HG03558 (cell line): ENCODE measurements around the gene THAP4.

Source experiments
- ATAC-seq: cut with Tn5 transposase; IDR thresholded peaks from one replicate; pipeline ENCODE4 v1.9.1; 2021; ENCODE audit warnings: moderate number of reproducible peaks; ENCODE audit not compliant: unreplicated experiment; ENCODE audit errors: extremely low read depth

Gene THAP4

GRCh38 chr2:241615522-241616052 lies 21.4 kb downstream of the THAP4 start:
- no peak for ATAC-seq

DNA sequence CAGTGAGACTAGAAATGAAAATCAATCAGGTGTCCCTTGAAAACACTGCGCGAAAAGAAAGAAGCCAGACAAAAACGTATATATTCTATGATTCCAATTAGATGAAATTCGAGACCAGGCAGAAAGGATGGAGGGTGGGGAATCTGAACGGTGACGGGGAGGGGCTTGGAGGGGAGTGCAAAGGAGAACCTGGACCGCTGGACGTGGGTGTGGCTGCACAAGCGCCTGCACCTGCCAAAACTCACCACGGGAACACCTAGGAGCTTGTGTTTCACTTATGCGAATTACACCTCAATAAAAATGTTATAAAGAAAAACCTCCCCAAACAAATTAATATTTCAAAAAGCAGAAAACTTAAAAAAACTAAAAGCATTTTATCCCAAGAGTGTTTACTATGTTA lies 21.9 kb downstream of the THAP4 start:
- no peak for ATAC-seq

GRCh38 chr2:241613017-241613780 lies 23.8 kb downstream of the THAP4 start:
- ATAC-seq, result no peak

DNA sequence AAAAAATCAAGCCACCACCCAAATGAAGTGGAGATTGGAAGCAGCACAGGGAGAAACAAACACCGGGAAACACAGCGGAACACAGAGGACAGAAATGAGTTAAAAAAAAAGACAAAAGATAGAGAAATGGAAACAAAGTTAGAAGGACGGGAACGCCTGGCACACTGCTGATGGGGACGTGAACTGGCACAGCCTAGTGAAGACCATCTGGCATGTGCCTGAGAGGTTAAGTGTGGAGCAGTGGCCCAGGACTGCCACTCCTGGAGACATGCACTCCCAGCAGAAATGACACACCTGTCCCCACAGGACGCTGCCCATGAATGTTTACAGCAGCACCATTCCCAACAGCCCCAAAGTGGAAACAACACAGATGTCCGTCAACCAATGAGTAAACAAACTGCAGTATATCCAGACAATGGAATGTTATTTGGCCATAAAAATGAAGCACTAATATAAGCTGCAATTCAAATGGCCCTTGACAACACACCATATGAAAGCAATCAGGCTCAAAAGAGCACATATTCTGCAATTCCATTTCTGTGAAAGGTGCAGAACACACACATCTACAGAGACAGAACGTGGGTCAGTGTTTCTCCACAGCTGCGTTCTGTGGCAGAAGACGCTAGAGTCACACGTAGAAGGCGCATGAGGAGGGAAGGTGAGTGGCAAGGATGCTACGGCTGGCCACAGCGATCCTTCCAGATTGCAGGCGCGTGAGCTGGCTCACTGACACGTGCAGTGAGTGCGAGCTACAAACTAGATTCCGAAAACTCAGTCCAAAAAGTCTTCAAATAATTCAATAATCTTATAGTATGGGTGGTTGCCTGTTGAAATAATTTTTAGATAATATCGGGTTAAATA lies 24.6 kb downstream of the THAP4 start:
- ATAC-seq, result no peak

DNA sequence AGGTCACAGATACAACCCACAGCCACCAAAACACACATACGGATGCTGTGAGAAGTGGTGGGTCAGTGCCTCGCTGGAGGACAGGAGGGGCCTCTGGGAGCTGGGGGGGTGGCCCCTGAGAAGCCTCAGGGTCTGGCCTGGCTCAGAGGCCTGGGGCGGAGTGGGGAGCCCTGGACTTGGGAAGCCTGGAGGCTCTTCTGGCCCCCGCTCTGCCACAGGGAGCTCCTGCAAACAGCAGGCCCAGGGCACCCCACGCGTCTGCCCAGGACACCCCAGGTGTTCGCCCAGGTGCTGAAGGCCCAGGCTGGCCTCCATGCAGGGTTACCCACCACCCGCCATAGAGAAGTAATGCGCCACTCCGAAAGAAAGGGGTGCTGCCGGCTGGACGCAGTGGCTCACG lies 25.9 kb downstream of the THAP4 start:
- no peak for ATAC-seq

GRCh38 chr2:241609859-241610793 lies 26.8 kb downstream of the THAP4 start:
- peak; percentile 85 for ATAC-seq

- no peak for ATAC-seq
These were observed 28.1 kb downstream of the THAP4 start for GRCh38 chr2:241608881-241609280.

GRCh38 chr2:241607162-241607885 lies 29.6 kb downstream of the THAP4 start:
- ATAC-seq, result no peak

DNA sequence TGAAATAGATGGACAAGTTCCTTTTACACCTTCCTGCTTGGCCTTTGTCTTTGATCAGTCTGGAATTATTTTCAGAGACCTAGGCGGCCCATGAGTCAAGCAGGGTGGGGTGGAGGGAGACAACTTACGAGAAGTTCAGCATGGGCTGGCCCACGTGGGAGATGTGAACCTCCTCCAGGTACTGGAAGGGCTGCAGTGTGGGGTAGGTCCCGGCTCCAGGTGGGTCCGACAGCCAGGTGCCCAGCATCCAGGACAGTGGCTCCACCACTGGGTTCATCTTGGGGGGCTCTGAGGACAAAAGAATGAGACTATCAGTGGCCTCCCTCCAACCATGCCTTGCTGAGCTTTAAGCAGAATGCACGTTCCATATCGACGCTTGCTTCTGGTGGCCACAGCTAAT lies 30.8 kb downstream of the THAP4 start:
- ATAC-seq, result no peak

GRCh38 chr2:241603686-241604085 lies 33.3 kb downstream of the THAP4 start:
- ATAC-seq, result no peak

- no peak for ATAC-seq
These were observed 34.2 kb downstream of the THAP4 start for GRCh38 chr2:241602720-241603119.

DNA sequence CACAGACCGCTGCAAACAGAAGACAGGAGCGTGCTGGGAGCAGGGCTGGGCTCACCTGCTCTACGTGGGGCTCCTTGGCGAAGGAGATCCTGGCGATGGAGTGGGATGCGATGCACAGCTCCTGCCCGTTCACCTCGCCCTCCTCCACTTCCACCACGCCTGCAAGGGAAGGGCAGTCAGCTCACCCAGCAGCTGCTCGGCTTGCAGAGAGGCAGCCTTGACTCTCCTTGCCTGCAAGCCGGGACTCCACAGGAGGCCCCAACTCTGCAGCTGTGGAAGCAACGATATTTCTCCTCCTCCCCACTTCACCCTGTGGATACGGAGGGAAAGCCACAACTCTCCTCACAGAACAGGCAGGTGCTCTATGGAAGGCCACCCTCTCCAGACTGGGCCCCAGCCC lies 35.1 kb downstream of the THAP4 start:
- no peak for ATAC-seq

GRCh38 chr2:241599615-241600014 lies 37.3 kb downstream of the THAP4 start:
- ATAC-seq, result no peak

GRCh38 chr2:241598487-241598886 lies 38.5 kb downstream of the THAP4 start:
- no peak for ATAC-seq

DNA sequence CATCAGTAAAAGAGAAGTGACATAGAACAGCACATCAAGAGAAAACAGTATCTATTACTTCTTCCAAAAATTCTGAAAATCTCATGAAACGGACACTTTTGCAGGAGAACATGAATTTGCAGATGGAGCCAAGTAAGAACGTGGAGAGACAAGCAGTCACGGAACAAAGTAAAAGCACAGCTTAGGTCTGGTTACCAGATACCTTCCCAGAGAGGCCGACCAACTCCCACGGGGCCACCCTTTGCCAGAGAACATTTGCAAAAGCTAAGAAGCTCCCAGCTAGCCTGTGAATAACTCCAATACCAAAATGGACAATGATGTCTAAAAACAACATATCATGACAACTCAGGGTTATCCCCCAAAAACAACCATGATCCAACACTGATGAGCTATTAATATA lies 38.9 kb downstream of the THAP4 start:
- ATAC-seq, result no peak

DNA sequence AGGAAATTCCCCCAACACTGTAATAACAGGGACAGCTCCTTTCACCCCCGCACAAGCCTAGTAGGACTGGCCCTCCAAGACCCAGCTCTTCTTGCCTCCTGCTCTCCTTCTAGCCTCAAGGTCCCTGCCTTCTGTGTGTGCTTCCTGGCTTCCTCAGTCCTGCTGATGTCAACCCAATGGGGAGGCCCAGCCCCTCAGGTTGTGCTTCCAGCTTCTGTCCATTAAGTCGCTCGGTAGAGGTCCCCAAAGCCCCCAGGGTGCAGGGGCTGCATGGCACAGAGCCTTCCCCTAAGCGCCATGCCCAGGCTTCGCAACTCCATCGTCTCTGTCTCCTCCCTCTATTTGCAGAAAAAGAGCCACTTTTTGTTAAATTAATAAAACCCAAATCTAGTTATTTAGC lies 39.4 kb downstream of the THAP4 start:
- ATAC-seq, result no peak

- ATAC-seq, result no peak
These were observed 41.3 kb downstream of the THAP4 start for GRCh38 chr2:241595600-241596140.

GRCh38 chr2:241593271-241593670 lies 43.7 kb downstream of the THAP4 start:
- ATAC-seq, result no peak

DNA sequence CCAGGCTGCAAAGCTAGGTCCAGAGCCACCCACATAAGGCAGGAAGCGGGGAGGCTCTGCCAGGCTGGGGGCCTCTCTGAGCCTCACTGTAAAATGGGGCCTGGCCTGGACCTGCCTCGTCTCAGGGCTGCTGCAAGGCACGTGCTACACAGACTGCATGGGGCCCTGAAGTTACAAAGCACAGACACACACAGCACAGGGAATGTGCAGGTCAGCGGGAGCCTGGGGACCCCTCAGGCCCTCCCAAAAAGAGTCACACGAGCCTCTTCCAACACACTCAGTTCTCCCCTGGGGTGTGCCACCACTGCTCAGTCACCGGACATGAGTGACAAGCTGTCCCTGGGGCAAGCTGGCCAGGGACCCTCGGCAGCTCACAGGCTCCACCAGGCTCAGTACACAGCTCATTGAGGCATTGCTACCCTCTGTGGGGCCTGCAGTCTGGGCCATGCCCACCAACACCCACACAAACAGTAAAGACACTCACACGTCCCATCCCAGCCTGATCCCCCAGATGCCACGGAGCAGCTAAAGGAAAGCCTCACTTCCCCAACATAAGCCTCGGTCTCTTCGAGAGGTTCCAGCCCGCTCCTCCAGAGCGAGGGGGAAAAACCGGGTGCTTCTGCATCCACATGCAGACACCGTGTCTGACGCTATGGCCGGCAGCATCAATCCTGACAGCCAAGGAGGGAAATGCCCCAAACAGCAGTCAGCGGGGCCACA lies 44.7 kb downstream of the THAP4 start:
- no peak for ATAC-seq
